Measurements from ENCODE around the gene PICK1. TPM values are rescaled to one million over a fixed set of nuclear protein-coding genes. Genes with fewer than 3 reads are reported as not detected.

Gene PICK1
- total and polyA plus RNA-seq, 10 of the 15 experiments (the other 5 are each of a cell fraction or from before 2014, with no cell fraction given): 0.07 to 19.2 (median 10.9) TPM

DNA sequence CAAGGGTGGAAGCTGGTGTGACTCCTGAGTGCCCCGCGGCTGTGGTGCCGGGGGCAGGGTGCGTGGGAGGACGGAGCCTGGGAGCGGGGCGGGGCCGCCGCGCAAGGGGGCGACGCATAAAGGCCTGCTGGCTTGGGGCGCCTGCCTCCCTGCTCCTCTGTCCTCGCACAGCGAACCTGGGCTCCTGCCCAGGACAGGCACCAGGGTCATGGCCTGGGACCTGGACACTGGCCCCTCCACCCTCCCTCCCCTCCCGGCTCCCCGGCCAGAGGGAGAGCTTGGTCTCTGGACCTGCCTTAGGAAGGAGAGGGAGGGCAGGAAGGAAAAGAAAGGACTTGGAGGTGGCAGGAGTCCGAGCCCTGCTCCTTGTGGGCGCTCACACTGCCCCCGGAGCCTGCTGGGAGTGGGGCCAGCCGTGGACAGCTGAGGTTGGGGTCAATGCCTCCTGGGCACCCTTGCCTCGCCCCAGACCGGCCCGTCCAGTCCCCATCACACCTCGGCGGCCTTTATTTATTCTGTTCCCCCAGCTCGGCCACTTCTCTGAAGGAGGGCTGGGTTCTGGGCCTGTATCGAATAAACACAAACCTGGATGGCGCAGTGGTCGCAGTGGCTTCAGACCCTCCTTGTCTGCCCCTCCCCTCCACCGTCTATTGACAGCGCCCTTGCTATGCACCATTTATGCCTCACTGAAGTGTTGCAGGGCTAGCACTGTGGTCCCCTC lies 18.1 kb downstream of the PICK1 start:
- no peak overlapping the region for H3K4me3 ChIP-seq
- H3K79me2 ChIP-seq (ENCODE audit: control insufficient read depth, insufficient read depth, low read length): no peaks in the 10 kb centered on the region
- ChIA-PET RAD21 (ENCODE audit: unreplicated experiment) (no interaction called here), POLR2A (no interaction called here), CTCF (no interaction called here), SMC1A (ENCODE audit: uncharacterized antibody, unreplicated experiment) (no interaction called here)
- in situ Hi-C loops (cut with MboI) (no loop called here), intact Hi-C loops (cut with micrococcal nuclease; ENCODE audit: unreplicated experiment) (no loop called here)
- H4K20me1 ChIP-seq (ENCODE audit: control insufficient read depth, insufficient read depth): no peaks in the 10 kb centered on the region
- DNase-seq (ENCODE audit: low read depth, low spot score) (no peak), FAIRE-seq (no peak), ATAC-seq (no peak)
- TF ChIP-seq YBX1 (IDR thresholded peaks at IDR 0.05) (no peak), MXI1 (IDR thresholded peaks at IDR 0.05; ENCODE audit: low read depth, low read length) (no peak), MEF2B (IDR thresholded peaks at IDR 0.05; ENCODE audit: partially characterized antibody, poor library complexity, severe bottlenecking) (no peak), SUZ12 (IDR thresholded peaks at IDR 0.05; ENCODE audit: unreplicated experiment) (no peak), SIX5 (IDR thresholded peaks at IDR 0.05; ENCODE audit: low read depth, low read length, severe bottlenecking) (no peak), PAX5 (IDR thresholded peaks at IDR 0.05; ENCODE audit: borderline replicate concordance, low read depth, low read length) (no peak), SIN3A (IDR thresholded peaks at IDR 0.05; ENCODE audit: low read depth, low read length) (no peak), PML (IDR thresholded peaks at IDR 0.05; ENCODE audit: low read length) (no peak)
- TF ChIP-seq, protein P1, sequence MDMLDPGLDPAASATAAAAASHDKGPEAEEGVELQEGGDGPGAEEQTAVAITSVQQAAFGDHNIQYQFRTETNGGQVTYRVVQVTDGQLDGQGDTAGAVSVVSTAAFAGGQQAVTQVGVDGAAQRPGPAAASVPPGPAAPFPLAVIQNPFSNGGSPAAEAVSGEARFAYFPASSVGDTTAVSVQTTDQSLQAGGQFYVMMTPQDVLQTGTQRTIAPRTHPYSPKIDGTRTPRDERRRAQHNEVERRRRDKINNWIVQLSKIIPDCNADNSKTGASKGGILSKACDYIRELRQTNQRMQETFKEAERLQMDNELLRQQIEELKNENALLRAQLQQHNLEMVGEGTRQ (IDR thresholded peaks at IDR 0.05; ENCODE audit: borderline replicate concordance, low read depth, low read length): no peak
- TF ChIP-seq, protein P2, sequence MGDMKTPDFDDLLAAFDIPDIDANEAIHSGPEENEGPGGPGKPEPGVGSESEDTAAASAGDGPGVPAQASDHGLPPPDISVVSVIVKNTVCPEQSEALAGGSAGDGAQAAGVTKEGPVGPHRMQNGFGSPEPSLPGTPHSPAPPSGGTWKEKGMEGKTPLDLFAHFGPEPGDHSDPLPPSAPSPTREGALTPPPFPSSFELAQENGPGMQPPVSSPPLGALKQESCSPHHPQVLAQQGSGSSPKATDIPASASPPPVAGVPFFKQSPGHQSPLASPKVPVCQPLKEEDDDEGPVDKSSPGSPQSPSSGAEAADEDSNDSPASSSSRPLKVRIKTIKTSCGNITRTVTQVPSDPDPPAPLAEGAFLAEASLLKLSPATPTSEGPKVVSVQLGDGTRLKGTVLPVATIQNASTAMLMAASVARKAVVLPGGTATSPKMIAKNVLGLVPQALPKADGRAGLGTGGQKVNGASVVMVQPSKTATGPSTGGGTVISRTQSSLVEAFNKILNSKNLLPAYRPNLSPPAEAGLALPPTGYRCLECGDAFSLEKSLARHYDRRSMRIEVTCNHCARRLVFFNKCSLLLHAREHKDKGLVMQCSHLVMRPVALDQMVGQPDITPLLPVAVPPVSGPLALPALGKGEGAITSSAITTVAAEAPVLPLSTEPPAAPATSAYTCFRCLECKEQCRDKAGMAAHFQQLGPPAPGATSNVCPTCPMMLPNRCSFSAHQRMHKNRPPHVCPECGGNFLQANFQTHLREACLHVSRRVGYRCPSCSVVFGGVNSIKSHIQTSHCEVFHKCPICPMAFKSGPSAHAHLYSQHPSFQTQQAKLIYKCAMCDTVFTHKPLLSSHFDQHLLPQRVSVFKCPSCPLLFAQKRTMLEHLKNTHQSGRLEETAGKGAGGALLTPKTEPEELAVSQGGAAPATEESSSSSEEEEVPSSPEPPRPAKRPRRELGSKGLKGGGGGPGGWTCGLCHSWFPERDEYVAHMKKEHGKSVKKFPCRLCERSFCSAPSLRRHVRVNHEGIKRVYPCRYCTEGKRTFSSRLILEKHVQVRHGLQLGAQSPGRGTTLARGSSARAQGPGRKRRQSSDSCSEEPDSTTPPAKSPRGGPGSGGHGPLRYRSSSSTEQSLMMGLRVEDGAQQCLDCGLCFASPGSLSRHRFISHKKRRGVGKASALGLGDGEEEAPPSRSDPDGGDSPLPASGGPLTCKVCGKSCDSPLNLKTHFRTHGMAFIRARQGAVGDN (IDR thresholded peaks at IDR 0.05): no peak
- no peak overlapping the region for H3K9ac ChIP-seq (ENCODE audit: control insufficient read depth, insufficient read depth, low read length)
- BruUV-seq (replicated peaks): no TSS peak
- H3K4me1 ChIP-seq (ENCODE audit: control insufficient read depth, insufficient read depth, low read length): no peaks in the 10 kb centered on the region
- no peak overlapping the region for H3K4me2 ChIP-seq (ENCODE audit: control insufficient read depth, insufficient read depth)
- H3K9me3 ChIP-seq (replicated peaks; ENCODE audit: control insufficient read depth, insufficient read depth, low read length): no peaks in the 10 kb centered on the region
- no peak overlapping the region for H3K27ac ChIP-seq (ENCODE audit: control insufficient read depth, insufficient read depth)
- H2AFZ ChIP-seq (ENCODE audit: control insufficient read depth, low read depth, low read length): no peak overlapping the region
- H3K36me3 ChIP-seq (ENCODE audit: control insufficient read depth in 2 of 2, insufficient read depth in 2 of 2, low read length in 1 of 2): no peaks in the 10 kb centered on the region
- H3K27me3 ChIP-seq (replicated peaks in 1 of 2; ENCODE audit: control insufficient read depth in 2 of 2, insufficient read depth in 2 of 2, low read length in 1 of 2): no peaks in the 10 kb centered on the region; a peak in 1 of 4 replicates
- WGBS (ENCODE audit: insufficient coverage, insufficient replicate concordance, low lambda C conversion rate, missing lambda C conversion rate): 90% methylated on average over 16 of the region's 32 CpGs
